ENCODE data around the gene OR2V1. TPM values are rescaled to one million over a fixed set of nuclear protein-coding genes. Genes with fewer than 3 reads are reported as not detected.
"Not testable (repeated sequence)": the region's sequence is repeated elsewhere in the genome, so short reads cannot be mapped to it uniquely, and the experiment has no call there.

The OR2V1 gene
- total and polyA plus RNA-seq, 12 donors = not detected

DNA sequence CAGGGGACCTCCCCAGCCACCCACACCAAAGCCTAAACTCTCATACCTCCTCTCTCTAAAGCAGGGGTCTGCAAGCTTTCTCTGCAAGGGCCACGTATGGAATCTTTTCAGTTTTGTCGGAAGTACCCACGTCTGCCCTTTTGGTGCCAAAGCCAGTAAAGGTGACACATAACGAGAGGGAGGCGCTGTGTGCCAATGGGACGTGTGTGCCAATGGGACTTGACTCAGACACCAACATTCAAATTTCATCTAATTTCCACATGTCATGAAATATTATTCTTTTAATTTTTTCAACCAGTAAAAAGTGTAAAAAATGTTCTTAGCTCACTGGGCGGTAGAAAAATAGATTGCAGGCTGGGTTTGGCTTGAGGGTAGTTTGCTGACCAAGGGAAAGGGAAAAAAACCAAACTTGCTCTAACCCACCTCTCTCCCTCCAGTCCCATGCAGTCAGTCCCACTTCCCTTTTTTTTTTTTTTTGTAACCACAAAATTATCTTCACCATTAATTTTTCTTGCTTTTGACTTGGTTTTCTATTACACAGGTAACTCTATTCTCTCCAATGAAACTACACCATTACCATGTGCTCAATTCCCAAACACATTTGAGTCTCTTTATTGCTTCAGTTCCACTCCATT is 25.5 kb downstream of the OR2V1 start:
- no peak for DNase-seq
- Histone ChIP-seq H3K9me3 (replicated peaks in 1 of 3) (no peaks in the 10 kb centered on the region), H3K4me3 (no peak overlapping the region), H3K27me3 (peaks cover 23% of the 10 kb centered on the region), H3K27ac (no peak overlapping the region), H3K4me1 (replicated peaks in 1 of 2) (no peaks in the 10 kb centered on the region), H3K36me3 (replicated peaks in 1 of 2) (no peaks in the 10 kb centered on the region)
- 37 to 66% (median 53%) methylated on average over 7 of the region's 7 CpGs for WGBS, 4 donors
- TF ChIP-seq, protein P1, sequence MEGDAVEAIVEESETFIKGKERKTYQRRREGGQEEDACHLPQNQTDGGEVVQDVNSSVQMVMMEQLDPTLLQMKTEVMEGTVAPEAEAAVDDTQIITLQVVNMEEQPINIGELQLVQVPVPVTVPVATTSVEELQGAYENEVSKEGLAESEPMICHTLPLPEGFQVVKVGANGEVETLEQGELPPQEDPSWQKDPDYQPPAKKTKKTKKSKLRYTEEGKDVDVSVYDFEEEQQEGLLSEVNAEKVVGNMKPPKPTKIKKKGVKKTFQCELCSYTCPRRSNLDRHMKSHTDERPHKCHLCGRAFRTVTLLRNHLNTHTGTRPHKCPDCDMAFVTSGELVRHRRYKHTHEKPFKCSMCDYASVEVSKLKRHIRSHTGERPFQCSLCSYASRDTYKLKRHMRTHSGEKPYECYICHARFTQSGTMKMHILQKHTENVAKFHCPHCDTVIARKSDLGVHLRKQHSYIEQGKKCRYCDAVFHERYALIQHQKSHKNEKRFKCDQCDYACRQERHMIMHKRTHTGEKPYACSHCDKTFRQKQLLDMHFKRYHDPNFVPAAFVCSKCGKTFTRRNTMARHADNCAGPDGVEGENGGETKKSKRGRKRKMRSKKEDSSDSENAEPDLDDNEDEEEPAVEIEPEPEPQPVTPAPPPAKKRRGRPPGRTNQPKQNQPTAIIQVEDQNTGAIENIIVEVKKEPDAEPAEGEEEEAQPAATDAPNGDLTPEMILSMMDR (IDR thresholded peaks at IDR 0.05) = no peak
- no peak for TF ChIP-seq POLR2A (IDR thresholded peaks at IDR 0.05)
- intact Hi-C loops (cut with DNase I) = no loop called here

- H3K4me3 ChIP-seq; intact Hi-C loops (cut with DNase I); H3K4me1 ChIP-seq (replicated peaks in 1 of 2); H3K9me3 ChIP-seq (replicated peaks in 1 of 3); H3K36me3 ChIP-seq (replicated peaks in 1 of 2); H3K27ac ChIP-seq: not testable (repeated sequence)
- WGBS, 4 donors = 43 to 65% (median 60%) methylated on average over 6 to 18 of the region's 20 CpGs
- DNase-seq = peak in 1 of 7 donors; percentile 24
- peaks cover 24% of the 10 kb centered on the region for H3K27me3 ChIP-seq
Observed at GRCh38 chr5:181104606-181105390, 26.2 kb downstream of the OR2V1 start.

DNA sequence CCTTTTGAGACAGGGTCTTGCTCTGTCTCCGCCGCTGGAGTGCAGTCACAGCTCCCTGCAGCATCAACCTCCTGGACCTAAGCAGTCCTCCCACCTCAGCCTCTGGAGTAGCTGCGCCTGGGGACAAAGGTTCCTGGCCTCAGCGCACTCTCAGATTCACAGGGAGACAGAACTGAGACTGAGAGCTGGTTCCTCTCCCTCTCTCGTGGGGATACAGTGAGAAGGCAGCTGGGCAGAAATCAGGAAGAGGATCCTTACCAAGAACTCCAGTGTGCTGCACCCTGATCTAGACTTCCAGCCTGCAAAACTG is 26.8 kb downstream of the OR2V1 start:
- H3K27me3 ChIP-seq = peaks cover 26% of the 10 kb centered on the region
- H3K9me3 ChIP-seq (replicated peaks in 1 of 3); intact Hi-C loops (cut with DNase I); H3K27ac ChIP-seq; H3K4me3 ChIP-seq; H3K36me3 ChIP-seq (replicated peaks in 1 of 2); H3K4me1 ChIP-seq (replicated peaks in 1 of 2): not testable (repeated sequence)
- 4 to 17% (median 12%) methylated on average over 5 of the region's 5 CpGs for WGBS, 4 donors
- peak in 1 of 7 donors; percentile 28 for DNase-seq

DNA sequence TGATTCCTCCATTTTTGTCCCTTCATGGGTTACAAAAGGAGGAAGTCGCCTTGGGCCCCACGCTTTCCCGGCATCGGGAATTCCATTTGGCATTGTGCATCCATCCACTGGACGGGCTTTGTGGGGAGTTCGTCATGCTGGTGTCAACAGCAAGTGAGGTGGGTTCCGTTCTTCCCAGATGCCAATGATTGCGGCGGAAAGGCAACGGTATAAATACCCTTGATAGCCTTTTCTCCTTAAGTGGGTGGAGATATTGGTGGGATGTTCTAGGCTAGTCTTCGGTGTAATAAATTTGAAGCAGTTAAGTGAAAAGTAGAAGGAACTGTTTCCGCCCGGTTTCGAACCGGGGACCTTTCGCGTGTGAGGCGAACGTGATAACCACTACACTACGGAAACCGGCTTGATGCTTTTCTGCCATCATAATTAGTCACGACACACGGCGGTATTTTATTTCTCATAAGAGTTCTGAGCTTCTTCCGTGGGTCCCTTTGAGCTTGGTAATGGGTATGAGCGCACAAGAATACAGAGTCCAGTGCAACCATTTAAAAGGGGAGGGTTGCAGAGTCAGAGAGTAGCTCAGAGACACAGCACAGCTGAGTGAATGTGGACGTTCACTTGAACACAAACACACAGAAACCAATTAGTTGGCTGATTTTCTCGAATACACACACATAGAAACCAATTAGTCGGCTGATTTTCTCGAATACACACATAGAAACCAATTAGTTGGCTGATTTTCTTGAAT is 28.9 kb downstream of the OR2V1 start:
- H3K9me3 ChIP-seq (replicated peaks in 1 of 3); H3K4me3 ChIP-seq; H3K36me3 ChIP-seq (replicated peaks in 1 of 2); DNase-seq; intact Hi-C loops (cut with DNase I); H3K27ac ChIP-seq; H3K4me1 ChIP-seq (replicated peaks in 1 of 2): not testable (repeated sequence)
- H3K27me3 ChIP-seq = peaks cover 17% of the 10 kb centered on the region
- WGBS, 4 donors = no CpG with 5 or more reads among the region's 30 CpGs

- DNase-seq; H3K36me3 ChIP-seq (replicated peaks in 1 of 2); H3K4me3 ChIP-seq; intact Hi-C loops (cut with DNase I); H3K9me3 ChIP-seq (replicated peaks in 1 of 3); H3K27ac ChIP-seq; H3K4me1 ChIP-seq (replicated peaks in 1 of 2): not testable (repeated sequence)
- H3K27me3 ChIP-seq = peaks cover 17% of the 10 kb centered on the region
- 0 to 3% methylated on average over 8 to 13 of the region's 54 CpGs; no CpG with 5 or more reads in 2 of the 4 donors for WGBS, 4 donors
Observed at GRCh38 chr5:181101030-181101641, 29.8 kb downstream of the OR2V1 start.
